Cardiac muscle cell (in vitro differentiated cells and primary cell): Measurements from ENCODE around the gene COL5A2. TPM values are rescaled to one million over a fixed set of nuclear protein-coding genes. Genes with fewer than 3 reads are reported as not detected.

Experiments
- DNase-seq, 2 donors: peaks; one replicate each; pipeline versions ENCODE4 v3.0.0 to v3.0.0-alpha.2; 2010 to 2017; ENCODE audit warnings: low read depth in 1 of 2, low spot score in 1 of 2
- H3K27ac ChIP-seq: fragments of 200-600 bp; sonication (generic); 2 replicates; pipeline ENCODE4 v1.5.1; 2016
- H3K27me3 ChIP-seq: fragments of 200-600 bp; sonication (generic); 2 replicates; pipeline ENCODE4 v1.6.0; 2016; ENCODE audit warnings: control low read depth
- H3K36me3 ChIP-seq: fragments of 200-600 bp; sonication (generic); 2 replicates; pipeline ENCODE4 v1.5.1; 2016; ENCODE audit warnings: control low read depth
- H3K4me1 ChIP-seq: fragments of 200-600 bp; sonication (generic); 2 replicates; pipeline ENCODE4 v1.8.1; 2017; ENCODE audit warnings: low read depth, mild to moderate bottlenecking, mixed run types
- H3K4me3 ChIP-seq: fragments of 200-600 bp; sonication (generic); 2 replicates; pipeline ENCODE4 v1.5.1; 2016; ENCODE audit warnings: mild to moderate bottlenecking
- H3K9me3 ChIP-seq: fragments of 200-600 bp; sonication (generic); 2 replicates; pipeline ENCODE4 v1.5.1; 2017; ENCODE audit warnings: low read depth, mild to moderate bottlenecking, control low read depth
- CTCF ChIP-seq: IDR thresholded peaks from 2 replicates; pipeline ENCODE4 v1.5.1; 2012; ENCODE audit warnings: low read depth, mild to moderate bottlenecking, low read length
- polyA plus RNA-seq: library from polyadenylated mRNA; unstranded; fragments of >200 nt; fragmentation: Nextera tagmentation; extraction: Ambion mirVana; gene quantifications from 2 replicates; pipeline ENCODE4 v1.2.1, GENCODE V29; 2016
- total RNA-seq: library from RNA; depleted of rRNA; stranded (reverse); fragments of >200 nt; gene quantifications from 2 replicates; pipeline ENCODE4 v1.2.3, GENCODE V29; 2016

Gene COL5A2
- total and polyA plus RNA-seq, 2 experiments from 2014 or later = 15.0 to 59.8 TPM

DNA sequence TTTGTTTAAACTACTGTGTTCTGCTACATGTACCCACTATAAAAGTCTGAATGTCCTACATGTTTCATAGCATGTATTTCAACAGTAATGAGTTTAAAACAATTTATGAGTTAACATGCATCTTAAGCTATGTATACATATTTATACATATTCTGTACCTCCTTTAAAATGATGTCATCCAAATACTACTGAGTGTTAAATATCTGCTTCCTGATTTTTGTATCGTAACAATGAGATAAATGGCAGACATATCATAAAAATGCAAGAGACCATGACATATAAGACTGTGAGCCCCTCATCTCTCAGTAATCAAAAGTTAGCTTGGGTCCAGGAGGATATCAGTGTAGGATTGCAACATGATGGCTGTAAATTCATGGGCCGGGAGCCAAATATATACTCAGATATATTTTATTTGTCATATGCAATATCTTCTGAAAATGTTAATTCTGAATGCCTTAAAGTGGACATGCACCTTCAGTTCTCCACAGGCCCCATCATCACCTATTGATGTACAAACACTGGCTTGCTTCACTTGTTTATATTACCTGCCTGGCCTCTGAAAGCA, 3.6 kb downstream of the COL5A2 start:
- TF ChIP-seq CTCF = no peak
- no peaks in the 10 kb centered on the region for H3K9me3 ChIP-seq
- peaks cover 26% of the 10 kb centered on the region for H3K4me1 ChIP-seq
- no peaks in the 10 kb centered on the region for H3K36me3 ChIP-seq
- H3K27ac ChIP-seq = no peak overlapping the region
- peak in 1 of 2 donors; percentile 49 for DNase-seq
- H3K4me3 ChIP-seq = no peak overlapping the region
- no peaks in the 10 kb centered on the region for H3K27me3 ChIP-seq

GRCh38 chr2:189171956-189172609, 7.5 kb downstream of the COL5A2 start:
- H3K27ac ChIP-seq = peak overlapping the region; percentile 34
- TF ChIP-seq CTCF = no peak
- H3K36me3 ChIP-seq = no peaks in the 10 kb centered on the region
- no peaks in the 10 kb centered on the region for H3K27me3 ChIP-seq
- peak in 1 of 2 donors; percentile 69 for DNase-seq
- H3K4me3 ChIP-seq = no peak overlapping the region
- H3K9me3 ChIP-seq = no peaks in the 10 kb centered on the region
- peaks cover 12% of the 10 kb centered on the region for H3K4me1 ChIP-seq

DNA sequence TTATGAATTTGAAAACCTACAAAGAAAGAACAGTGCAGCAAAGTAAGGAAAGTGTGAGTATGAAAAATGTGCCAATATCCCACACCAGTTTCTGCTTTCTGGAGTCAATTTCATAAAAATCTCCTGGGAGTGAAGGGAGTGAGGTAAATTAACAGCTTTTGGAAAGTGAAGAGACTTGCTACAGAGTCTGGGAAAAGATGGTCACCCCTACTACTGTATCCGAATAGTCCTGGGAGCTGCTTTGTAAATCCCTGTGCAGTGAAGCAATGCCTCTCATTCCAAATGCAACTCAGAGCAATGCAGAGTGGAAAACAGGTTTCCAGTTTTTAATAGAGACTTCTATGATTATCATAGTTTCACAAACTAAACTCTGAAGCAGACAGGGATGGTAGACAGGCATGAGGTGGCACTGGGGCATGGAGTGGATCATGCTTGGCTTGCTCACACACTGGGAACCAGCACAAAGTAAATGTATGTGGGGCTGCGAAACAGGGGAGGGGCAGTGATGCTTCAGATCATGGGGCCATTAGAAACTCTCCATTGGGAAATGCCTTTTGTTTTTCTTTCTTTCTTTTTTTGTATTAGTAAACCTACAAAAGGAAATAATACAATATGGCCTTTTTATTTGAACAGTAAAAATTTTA, 10.6 kb downstream of the COL5A2 start:
- no peaks in the 10 kb centered on the region for H3K27me3 ChIP-seq
- H3K36me3 ChIP-seq = no peaks in the 10 kb centered on the region
- no peak for DNase-seq
- no peak for TF ChIP-seq CTCF
- H3K4me1 ChIP-seq = peaks cover 24% of the 10 kb centered on the region
- no peak overlapping the region for H3K4me3 ChIP-seq
- H3K9me3 ChIP-seq = no peaks in the 10 kb centered on the region
- H3K27ac ChIP-seq = no peak overlapping the region

- H3K27me3 ChIP-seq = no peaks in the 10 kb centered on the region
- H3K36me3 ChIP-seq = no peaks in the 10 kb centered on the region
- no peak for DNase-seq
- H3K27ac ChIP-seq = no peak overlapping the region
- H3K9me3 ChIP-seq = no peaks in the 10 kb centered on the region
- H3K4me1 ChIP-seq = peaks cover 25% of the 10 kb centered on the region
- no peak for TF ChIP-seq CTCF
- no peak overlapping the region for H3K4me3 ChIP-seq
These were observed 13.7 kb downstream of the COL5A2 start for GRCh38 chr2:189165656-189166380.

- Histone ChIP-seq H3K4me1 (peaks cover 25% of the 10 kb centered on the region), H3K9me3 (no peaks in the 10 kb centered on the region), H3K4me3 (no peak overlapping the region), H3K36me3 (no peaks in the 10 kb centered on the region), H3K27me3 (no peaks in the 10 kb centered on the region), H3K27ac (peak overlapping the region; percentile 87)
- peak; percentile 10 to 70 for DNase-seq
- TF ChIP-seq CTCF = no peak
These were observed 14.8 kb downstream of the COL5A2 start for GRCh38 chr2:189164746-189165145.
